Fibroblast of lung (primary cell): ENCODE results near the gene SYNE1. TPM values are rescaled to one million over a fixed set of nuclear protein-coding genes. Genes with fewer than 3 reads are reported as not detected.

Experiments used
- DNase-seq, 2 donors: peaks; one replicate each; pipeline versions ENCODE4 v3.0.0 to v3.0.0-alpha.2; 2010; ENCODE audit warnings: low read depth in 2 of 2
- H2AFZ ChIP-seq: 2 replicates; pipeline ENCODE4 v1.5.1; 2012; ENCODE audit warnings: low read length, control low read depth, inconsistent platforms
- H3K27ac ChIP-seq: 2 replicates; pipeline ENCODE4 v1.5.1; 2011; ENCODE audit warnings: low read length, control low read depth; ENCODE audit not compliant: insufficient read depth
- H3K27me3 ChIP-seq: 2 replicates; pipeline ENCODE4 v1.5.1; 2011; ENCODE audit warnings: mild to moderate bottlenecking, low read length; ENCODE audit not compliant: control insufficient read depth, insufficient read depth
- H3K36me3 ChIP-seq: 2 replicates; pipeline ENCODE4 v1.5.1; 2011; ENCODE audit warnings: low read length; ENCODE audit not compliant: control insufficient read depth, insufficient read depth
- H3K4me1 ChIP-seq: 2 replicates; pipeline ENCODE4 v1.5.1; 2011; ENCODE audit warnings: low read length; ENCODE audit not compliant: control insufficient read depth, insufficient read depth; ENCODE audit errors: extremely low read depth
- H3K4me2 ChIP-seq: 2 replicates; pipeline ENCODE4 v1.5.1; 2011; ENCODE audit warnings: low read length, control low read depth; ENCODE audit not compliant: insufficient read depth; ENCODE audit errors: extremely low read depth
- H3K4me3 ChIP-seq, 4 experiments: fragments of 200-600 bp in 1 of 4; sonication (generic) in 1 of 4; replicated peaks in 1 of 4; 2 replicates each; pipeline ENCODE4 v1.5.1; 2011 to 2016; ENCODE audit warnings: low read length in 4 of 4, low read depth in 3 of 4, mild to moderate bottlenecking in 3 of 4, control low read depth in 2 of 4, inconsistent platforms in 1 of 4, mixed read lengths in 1 of 4; ENCODE audit not compliant: insufficient read depth in 1 of 4; ENCODE audit errors: control extremely low read depth in 1 of 4
- H3K79me2 ChIP-seq: 2 replicates; pipeline ENCODE4 v1.5.1; 2012; ENCODE audit warnings: mild to moderate bottlenecking, low read length, inconsistent platforms; ENCODE audit not compliant: control insufficient read depth, insufficient read depth
- H3K9ac ChIP-seq: 2 replicates; pipeline ENCODE4 v1.5.1; 2011; ENCODE audit warnings: mild to moderate bottlenecking, low read length, control low read depth; ENCODE audit not compliant: insufficient read depth
- H3K9me3 ChIP-seq: 2 replicates; pipeline ENCODE4 v1.5.1; 2012; ENCODE audit warnings: low read depth, low read length; ENCODE audit not compliant: control insufficient read depth, insufficient read depth
- H4K20me1 ChIP-seq: 2 replicates; pipeline ENCODE4 v1.5.1; 2011; ENCODE audit warnings: low read length; ENCODE audit not compliant: control insufficient read depth, insufficient read depth; ENCODE audit errors: extremely low read depth
- CTCF ChIP-seq, 2 donors: IDR thresholded peaks in 1 of 2; conservative IDR thresholded peaks in 1 of 2; 1 replicate in 1 of 2; 2 replicates in 1 of 2; pipeline ENCODE4 v1.5.1; 2011 to 2012; ENCODE audit warnings: low read length in 2 of 2, control low read depth in 1 of 2, inconsistent platforms in 1 of 2, low read depth in 1 of 2, mild to moderate bottlenecking in 1 of 2
- EZH2 ChIP-seq: IDR thresholded peaks from 2 replicates; pipeline ENCODE4 v1.5.1; 2012; ENCODE audit warnings: low read length, control low read depth, mild to moderate bottlenecking; ENCODE audit errors: missing control alignments
- polyA plus RNA-seq, 2 donors: library from polyadenylated mRNA; depleted of rRNA in 1 of 2; stranded (reverse) in 1 of 2; unstranded in 1 of 2; fragments of >200 nt; gene quantifications; 2 replicates each; pipeline ENCODE4 v1.2.1, GENCODE V29; 2011 to 2012; ENCODE audit warnings: missing spikeins in 1 of 2
- total RNA-seq: library from RNA; depleted of rRNA; stranded (reverse); fragments of >200 nt; gene quantifications from 2 replicates; pipeline ENCODE4 v1.2.1, GENCODE V29; 2014

The SYNE1 gene
- total and polyA plus RNA-seq, 2 donors (not counting 1 experiment from before 2014, with no cell fraction given), result 21.7 to 219 TPM

- H3K4me1 ChIP-seq, result peaks cover 9% of the 10 kb centered on the region
- no peaks in the 10 kb centered on the region for H3K79me2 ChIP-seq
- peak; percentile 33 to 79 for DNase-seq
- no peak overlapping the region for H3K4me2 ChIP-seq
- H3K36me3 ChIP-seq, result no peaks in the 10 kb centered on the region
- no peak overlapping the region for H3K27ac ChIP-seq
- H4K20me1 ChIP-seq, result no peaks in the 10 kb centered on the region
- TF ChIP-seq CTCF (conservative IDR thresholded peaks at IDR 0.05 in 1 of 2, IDR thresholded peaks at IDR 0.05 in 1 of 2; ENCODE audit: low read depth in 1 of 2, low read length in 2 of 2) (no peak), EZH2 (no peak)
- no peaks in the 10 kb centered on the region for H3K27me3 ChIP-seq
- no peak overlapping the region for H3K9ac ChIP-seq
- no peak overlapping the region for H2AFZ ChIP-seq
- H3K4me3 ChIP-seq, result no peak overlapping the region
- H3K9me3 ChIP-seq, result peaks cover 2% of the 10 kb centered on the region
These were observed 545.3 kb downstream of the SYNE1 start for GRCh38 chr6:152091851-152092341.

GRCh38 chr6:152091201-152091600 lies 546.0 kb downstream of the SYNE1 start:
- no peak overlapping the region for H2AFZ ChIP-seq
- DNase-seq, result no peak
- H3K9me3 ChIP-seq, result peaks cover 2% of the 10 kb centered on the region
- H3K4me1 ChIP-seq, result peaks cover 7% of the 10 kb centered on the region
- no peak for TF ChIP-seq CTCF (conservative IDR thresholded peaks at IDR 0.05 in 1 of 2, IDR thresholded peaks at IDR 0.05 in 1 of 2; ENCODE audit: low read depth in 1 of 2, low read length in 2 of 2)
- no peak for TF ChIP-seq EZH2
- H3K4me2 ChIP-seq, result no peak overlapping the region
- no peak overlapping the region for H3K9ac ChIP-seq
- H3K4me3 ChIP-seq, result no peak overlapping the region
- no peaks in the 10 kb centered on the region for H3K27me3 ChIP-seq
- H3K36me3 ChIP-seq, result no peaks in the 10 kb centered on the region
- no peak overlapping the region for H3K27ac ChIP-seq
- H4K20me1 ChIP-seq, result no peaks in the 10 kb centered on the region
- no peaks in the 10 kb centered on the region for H3K79me2 ChIP-seq

GRCh38 chr6:152089992-152090391 lies 547.2 kb downstream of the SYNE1 start:
- Histone ChIP-seq H3K79me2 (no peaks in the 10 kb centered on the region), H3K36me3 (no peaks in the 10 kb centered on the region), H3K27ac (no peak overlapping the region), H3K9me3 (no peaks in the 10 kb centered on the region), H2AFZ (no peak overlapping the region), H3K9ac (no peak overlapping the region), H4K20me1 (no peaks in the 10 kb centered on the region), H3K4me2 (no peak overlapping the region), H3K4me1 (peaks cover 3% of the 10 kb centered on the region), H3K27me3 (no peaks in the 10 kb centered on the region), H3K4me3 (no peak overlapping the region)
- no peak for TF ChIP-seq EZH2
- no peak for TF ChIP-seq CTCF (conservative IDR thresholded peaks at IDR 0.05 in 1 of 2, IDR thresholded peaks at IDR 0.05 in 1 of 2; ENCODE audit: low read depth in 1 of 2, low read length in 2 of 2)
- peak; percentile 52 to 83 for DNase-seq
